KBM-7 (cell line): Measurements from ENCODE around the gene RITA1.
A peak's percentile ranks its signal among the peaks of the same experiment; 100 is the strongest.

Experiments used
- DNase-seq: peaks from one replicate; pipeline ENCODE4 v3.0.0-alpha.2; 2015
- in situ Hi-C: fragments of 300-500 bp; cut with MboI; formaldehyde crosslinking; loops from 2 replicates; pipeline ENCODE4 v1.14.3; 2020; ENCODE audit warnings: low sequenced_read_pairs, low pct_unique_long_range_greater_than_20kb, mixed read lengths

RITA1 gene

DNA sequence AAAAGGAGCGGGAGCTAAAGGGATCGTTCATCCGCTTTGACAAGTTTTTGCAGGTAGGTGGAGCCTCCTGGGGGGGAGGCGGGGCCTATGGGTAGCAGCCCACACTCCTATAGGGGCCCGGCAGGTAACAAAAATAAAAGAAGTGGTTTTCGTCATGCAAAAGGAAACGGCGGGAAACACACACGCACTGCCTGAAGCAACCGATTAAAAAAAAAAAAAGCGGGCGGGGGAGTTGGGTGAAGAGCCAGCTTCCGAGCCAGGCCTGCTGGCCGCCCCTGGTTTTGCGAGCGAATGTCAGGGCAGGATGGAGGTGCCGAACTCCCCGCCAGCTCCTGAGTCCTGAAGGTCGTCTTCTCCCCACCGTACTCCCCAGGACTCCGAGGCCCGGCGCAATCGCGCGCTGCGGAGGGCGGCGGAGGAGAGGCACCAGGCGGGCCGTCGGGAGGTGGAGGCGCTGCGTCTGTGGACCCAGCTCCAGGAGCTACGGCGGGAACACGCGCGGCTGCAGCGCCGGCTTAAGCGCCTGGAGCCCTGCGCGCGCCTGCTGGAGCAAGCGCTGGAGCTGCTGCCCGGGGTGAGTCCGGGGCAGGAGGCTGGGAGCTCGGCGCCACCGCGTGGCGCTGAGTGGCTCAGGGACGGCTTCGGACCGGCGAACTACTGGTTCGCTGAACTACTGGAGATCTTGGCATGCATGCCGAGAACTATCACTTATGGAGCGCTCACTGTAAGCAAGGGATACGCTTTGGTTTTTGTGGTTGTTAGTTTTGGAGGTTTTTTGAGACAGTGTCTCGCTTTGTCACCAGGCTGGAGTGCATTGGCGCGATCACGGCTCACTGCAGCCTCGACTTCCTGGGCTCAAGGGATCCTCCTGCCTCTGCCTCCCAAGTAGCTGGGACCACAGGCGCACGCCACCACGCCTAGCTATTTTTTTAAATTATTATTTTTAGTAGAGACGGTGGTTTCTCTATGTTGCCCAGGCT lies 32.4 kb upstream of the RITA1 start:
- peak; percentile 92 for DNase-seq
- in situ Hi-C loops: no loop called here

- DNase-seq: no peak
- in situ Hi-C loops: no loop called here
These were observed 31.1 kb upstream of the RITA1 start for GRCh38 chr12:113154351-113154973.

- in situ Hi-C loops: no loop called here
- DNase-seq: no peak
These were observed 30.5 kb upstream of the RITA1 start for GRCh38 chr12:113155060-113155459.

DNA sequence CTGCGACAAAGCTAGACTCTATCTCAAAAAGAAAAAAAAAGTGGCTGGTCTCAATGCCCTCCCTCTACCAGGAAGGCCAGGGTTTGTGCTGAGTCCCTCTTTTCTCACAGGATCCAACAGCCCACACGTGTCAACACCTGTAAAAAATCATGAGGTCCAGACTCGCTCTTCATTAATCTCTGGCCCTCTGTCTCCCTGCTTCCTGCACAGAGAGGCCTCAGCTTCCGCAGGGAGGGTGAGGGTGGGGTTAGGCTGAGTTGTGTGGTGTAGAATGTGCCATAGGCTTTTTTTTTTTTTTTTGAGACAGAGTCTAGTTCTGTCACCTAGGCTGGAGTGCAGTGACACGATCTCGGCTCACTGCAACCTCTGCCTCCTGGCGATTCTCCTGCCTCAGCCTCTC lies 29.9 kb upstream of the RITA1 start:
- no peak for DNase-seq
- in situ Hi-C loops: no loop called here

DNA sequence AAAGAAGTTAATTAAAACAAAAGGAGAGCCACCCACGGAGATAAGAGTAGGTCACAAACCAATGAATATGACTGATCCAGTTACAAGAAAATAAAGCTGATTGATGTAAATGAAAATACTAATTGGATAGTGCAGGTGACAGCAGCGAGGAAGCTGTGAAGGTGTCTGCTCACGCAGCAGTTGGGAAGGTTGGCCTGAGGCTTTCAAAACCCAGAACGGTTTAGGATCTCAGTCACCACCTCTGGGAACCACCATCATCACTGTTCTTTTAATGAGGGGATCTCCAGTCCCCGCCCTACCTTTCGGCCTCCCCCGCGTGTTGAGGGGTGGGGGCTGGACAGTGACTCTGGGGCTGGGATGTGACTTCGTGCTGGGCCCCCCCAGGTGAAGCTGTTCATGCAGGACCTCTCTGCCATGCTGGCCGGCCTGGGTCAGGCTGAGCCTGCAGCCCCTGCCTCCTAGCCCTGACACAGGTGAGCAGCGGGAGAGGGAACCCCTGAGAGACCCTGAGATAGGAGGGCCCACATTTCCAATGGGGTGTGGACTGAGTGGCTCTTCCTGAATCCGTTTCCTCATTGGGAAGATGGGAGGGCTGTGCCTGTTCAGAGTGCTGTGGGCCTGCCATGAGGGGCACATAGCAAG lies 28.2 kb upstream of the RITA1 start:
- in situ Hi-C loops: no loop called here
- no peak for DNase-seq

- in situ Hi-C loops: no loop called here
- DNase-seq: no peak
These were observed 26.9 kb upstream of the RITA1 start for GRCh38 chr12:113158439-113159203.

DNA sequence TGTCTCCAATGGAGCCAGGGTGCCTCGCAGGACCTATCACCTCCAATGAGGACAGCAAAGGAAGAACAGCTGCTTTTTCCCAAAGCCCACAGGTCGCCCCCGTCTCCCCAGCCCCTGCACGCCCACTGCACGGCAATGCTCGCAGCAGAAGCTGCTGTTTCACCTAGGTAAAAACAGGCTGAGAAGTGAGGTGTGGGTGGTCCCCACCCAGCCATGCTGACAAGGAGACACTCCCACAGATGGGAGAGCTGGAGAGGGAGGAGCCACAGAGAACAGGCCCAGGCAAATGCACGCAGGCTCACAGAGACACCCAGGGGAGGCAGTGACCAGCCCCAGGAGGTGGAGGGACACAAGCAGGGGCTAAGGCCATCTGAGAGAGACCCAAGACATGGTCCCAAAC lies 25.6 kb upstream of the RITA1 start:
- in situ Hi-C loops: no loop called here

GRCh38 chr12:113161415-113162016 lies 24.0 kb upstream of the RITA1 start:
- no peak for DNase-seq
- in situ Hi-C loops: no loop called here

More for the DNA sequence above, 25.6 kb upstream of the RITA1 start:
- no peak for DNase-seq

DNA sequence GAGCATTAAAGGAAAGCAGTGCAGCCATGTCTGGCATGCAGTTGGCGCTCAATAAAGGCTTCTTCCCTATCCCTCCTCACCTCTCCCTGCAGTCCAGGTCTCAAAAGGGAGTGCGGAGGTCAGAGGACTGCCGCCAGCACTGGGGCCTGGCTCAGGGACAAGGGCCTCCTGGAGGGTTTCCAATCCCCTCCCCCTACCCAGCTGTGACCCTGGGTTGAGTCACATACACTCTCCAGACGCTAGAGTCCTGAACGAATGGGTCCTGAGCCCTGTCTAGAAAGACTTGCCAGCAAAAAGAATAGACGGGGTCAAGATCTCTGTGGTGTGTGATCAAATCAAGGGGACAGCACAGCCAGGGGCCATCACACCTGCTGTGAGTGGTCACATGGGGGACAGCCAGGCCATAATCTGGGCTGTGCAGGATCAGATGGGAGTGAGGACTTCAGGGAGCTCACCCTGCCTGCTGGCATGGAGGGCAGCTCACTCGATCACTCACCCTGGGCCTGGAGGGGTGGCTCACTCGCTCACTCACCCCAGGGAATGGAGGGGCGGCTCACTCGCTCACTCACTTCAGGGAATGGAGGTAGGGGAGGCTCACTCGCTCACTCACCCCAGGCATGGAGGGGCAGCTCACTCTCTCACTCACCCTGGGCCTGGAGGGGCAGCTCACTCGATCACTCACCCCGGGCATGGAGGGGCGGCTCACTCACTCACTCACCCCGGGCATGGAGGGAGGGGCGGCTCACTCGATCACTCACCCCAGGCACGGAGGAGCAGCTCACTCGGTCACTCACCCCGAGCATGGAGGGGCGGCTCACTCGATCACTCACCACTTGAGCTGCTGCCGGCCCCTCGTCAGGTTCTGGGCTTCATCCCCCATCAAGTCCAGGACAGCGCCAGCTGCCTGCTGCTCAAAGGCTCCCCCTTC lies 23.2 kb upstream of the RITA1 start:
- in situ Hi-C loops: no loop called here
- DNase-seq: no peak

DNA sequence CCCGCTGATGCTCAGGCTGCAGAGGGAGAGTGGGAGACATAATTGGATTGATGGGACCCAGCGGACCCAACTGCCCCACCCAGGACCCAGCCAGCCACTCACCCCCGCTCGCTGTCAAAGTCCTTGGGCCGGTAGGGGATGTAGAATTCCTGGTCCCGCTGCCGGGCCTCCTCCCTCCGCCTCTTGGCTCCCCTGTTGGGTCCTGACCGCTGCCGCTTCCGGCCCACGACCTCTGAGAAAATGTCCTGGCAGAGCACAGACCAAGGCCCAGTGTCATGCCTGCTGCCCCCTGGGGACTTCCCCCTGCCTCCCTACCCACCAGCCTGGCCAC lies 22.5 kb upstream of the RITA1 start:
- in situ Hi-C loops: no loop called here
- no peak for DNase-seq

GRCh38 chr12:113164014-113164413 lies 21.5 kb upstream of the RITA1 start:
- in situ Hi-C loops: no loop called here
- no peak for DNase-seq

DNA sequence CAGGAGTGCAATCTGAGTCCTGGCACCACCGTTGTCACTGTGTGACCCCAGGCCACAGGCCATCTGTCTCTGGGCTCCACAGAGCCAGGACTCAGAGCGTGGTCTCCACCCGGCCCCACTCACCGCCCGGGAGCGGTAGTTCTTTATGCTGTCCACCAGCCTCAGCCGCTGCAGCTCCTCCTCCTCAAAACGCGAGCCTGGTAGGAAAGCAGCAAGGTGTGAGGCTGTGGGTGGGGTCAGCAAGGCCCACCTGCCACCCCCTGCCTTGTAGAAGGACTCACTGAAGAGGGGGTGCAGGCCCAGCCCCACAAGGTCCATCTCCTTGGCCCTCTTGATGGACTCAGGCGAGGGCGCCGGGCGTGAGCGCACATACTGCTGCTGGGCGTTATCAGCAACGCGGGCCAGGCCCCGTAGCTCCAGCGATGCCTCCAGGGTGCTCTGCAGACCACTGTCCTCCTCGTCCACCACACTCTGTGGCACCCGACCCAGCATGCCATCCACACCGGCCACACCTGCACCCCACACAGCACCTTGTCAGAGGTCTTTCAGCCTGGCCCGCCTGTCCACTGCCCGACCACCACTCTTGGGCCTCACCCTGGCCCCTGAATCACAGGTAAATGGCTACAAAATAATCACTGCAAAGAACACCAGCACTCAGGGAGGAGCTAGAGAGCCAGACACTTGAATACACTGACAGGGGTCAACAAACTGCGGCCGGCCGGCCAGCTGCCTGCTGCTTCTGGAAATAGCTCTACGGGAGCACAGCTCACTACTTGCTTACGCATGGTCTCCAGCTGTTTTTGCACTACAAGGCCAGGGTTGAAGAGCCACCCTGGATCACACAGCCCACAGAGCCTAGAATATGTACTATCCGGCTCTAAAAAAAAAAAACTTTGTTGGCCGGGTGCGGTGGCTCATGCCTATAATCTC lies 19.7 kb upstream of the RITA1 start:
- in situ Hi-C loops: no loop called here
- DNase-seq: no peak

- in situ Hi-C loops: no loop called here
- no peak for DNase-seq
These were observed 17.7 kb upstream of the RITA1 start for GRCh38 chr12:113167868-113168267.

- in situ Hi-C loops: no loop called here
- DNase-seq: no peak
These were observed 15.8 kb upstream of the RITA1 start for GRCh38 chr12:113169697-113170096.

DNA sequence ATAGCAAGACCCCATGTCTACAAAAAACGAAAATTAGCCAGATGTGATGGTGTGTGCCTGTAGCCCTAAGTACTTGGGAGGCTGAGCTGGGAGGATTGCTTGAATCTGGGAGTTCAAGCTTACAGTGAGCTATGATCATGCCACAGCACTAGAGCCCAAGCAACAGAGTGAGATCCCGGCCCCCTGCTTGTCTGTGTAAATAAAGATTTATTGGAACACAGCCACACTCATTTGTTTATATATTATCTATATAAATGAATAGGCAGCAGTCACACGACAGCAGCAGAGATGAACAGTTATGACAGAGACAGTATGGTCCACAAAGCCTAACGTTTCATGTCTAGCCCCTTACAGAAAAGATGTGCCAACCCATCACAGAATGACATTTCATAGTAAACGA lies 15.1 kb upstream of the RITA1 start:
- in situ Hi-C loops: no loop called here
- DNase-seq: no peak

- no peak for DNase-seq
- in situ Hi-C loops: no loop called here
These were observed 14.6 kb upstream of the RITA1 start for GRCh38 chr12:113170926-113171325.

DNA sequence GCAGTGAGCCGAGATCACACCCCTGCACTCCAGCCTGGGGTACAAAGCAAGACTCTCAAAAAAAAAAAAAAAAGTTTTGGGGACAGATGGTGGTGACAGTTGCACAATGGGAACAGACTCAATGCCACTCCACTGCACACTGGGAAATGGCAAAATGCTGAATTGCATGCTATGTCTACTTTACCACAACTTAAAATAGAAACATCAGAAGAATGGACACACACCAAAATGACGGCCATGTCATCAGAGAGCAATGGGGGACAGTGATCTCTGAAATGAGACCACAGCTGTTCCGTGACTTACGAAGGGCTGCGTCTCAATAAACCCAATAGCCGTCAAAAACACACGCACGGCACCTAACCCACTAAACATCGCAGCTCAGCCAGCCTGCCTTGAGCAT lies 14.0 kb upstream of the RITA1 start:
- in situ Hi-C loops: no loop called here
- DNase-seq: no peak
